IMR-90 (cell line): ENCODE data around the gene ZNF180. TPM values are rescaled to one million over a fixed set of nuclear protein-coding genes. Genes with fewer than 3 reads are reported as not detected.

Experiments
- ATAC-seq: fragments of 200-7000 bp; cut with Tn5 transposase; 2 replicates; pipeline ENCODE4 v1.9.1; 2020; ENCODE audit warnings: low read depth, mild to moderate bottlenecking, moderate library complexity
- BruUV-seq: library from RNA; stranded (reverse); fragments of 400-500 nt; replicated peaks from 2 replicates; lab custom pipeline; 2021; lab: Mats Ljungman, UMichigan
- CTCF ChIA-PET: fragments of 300-600 bp; formaldehyde crosslinking; extraction: SDS; loops from one replicate; lab custom pipeline; 2021; ENCODE audit warnings: antibody characterized with exemption; lab: Yijun Ruan, JAX
- POLR2A ChIA-PET: fragments of 300-600 bp; sonication (Branson Sonifier 250); formaldehyde crosslinking; loops from one replicate; lab custom pipeline; 2022; ENCODE audit warnings: antibody characterized with exemption; ENCODE audit not compliant: unreplicated experiment; lab: Charles Lee
- DNase-seq: peaks from one replicate; pipeline ENCODE4 v3.0.0; 2013
- H2AFZ ChIP-seq: replicated peaks from 2 replicates; pipeline ENCODE3; 2013; ENCODE audit warnings: low read length, mild to moderate bottlenecking; ENCODE audit not compliant: poor library complexity
- H2AK5ac ChIP-seq: 2 replicates; pipeline ENCODE4 v1.6.1; 2013; ENCODE audit warnings: low read depth, low read length, inconsistent platforms
- H2AK9ac ChIP-seq: replicated peaks from 2 replicates; pipeline ENCODE3; 2013; ENCODE audit warnings: mild to moderate bottlenecking, low read depth, low read length, moderate library complexity; ENCODE audit not compliant: poor library complexity
- H2BK120ac ChIP-seq: 2 replicates; pipeline ENCODE4 v1.6.1; 2013; ENCODE audit warnings: low read depth, low read length, inconsistent platforms
- H2BK15ac ChIP-seq: 3 replicates; pipeline ENCODE4 v1.6.1; 2013; ENCODE audit warnings: low read depth, low read length, inconsistent platforms
- H2BK20ac ChIP-seq: 2 replicates; pipeline ENCODE4 v1.6.1; 2013; ENCODE audit warnings: low read depth, mild to moderate bottlenecking, inconsistent platforms, low read length, moderate library complexity
- H2BK5ac ChIP-seq: 2 replicates; pipeline ENCODE4 v1.6.1; 2013; ENCODE audit warnings: mild to moderate bottlenecking, low read depth, low read length, inconsistent platforms; ENCODE audit not compliant: poor library complexity, severe bottlenecking
- H3K14ac ChIP-seq: replicated peaks from 2 replicates; pipeline ENCODE4 v1.6.1; 2013; ENCODE audit warnings: low read depth, low read length, inconsistent platforms
- H3K18ac ChIP-seq: 2 replicates; pipeline ENCODE4 v1.6.1; 2013; ENCODE audit warnings: low read depth, low read length, control low read depth
- H3K23ac ChIP-seq: 2 replicates; pipeline ENCODE4 v1.6.1; 2013; ENCODE audit warnings: low read depth, low read length, inconsistent platforms
- H3K27ac ChIP-seq: 2 replicates; pipeline ENCODE4 v1.5.1; 2013; ENCODE audit warnings: mild to moderate bottlenecking, control low read depth, low read length; ENCODE audit not compliant: insufficient read depth
- H3K27me3 ChIP-seq: 2 replicates; pipeline ENCODE4 v1.6.1; 2013; ENCODE audit warnings: low read length; ENCODE audit not compliant: control insufficient read depth, insufficient read depth
- H3K36me3 ChIP-seq: 2 replicates; pipeline ENCODE4 v1.6.1; 2013; ENCODE audit warnings: low read length, mixed read lengths; ENCODE audit not compliant: control insufficient read depth, insufficient read depth
- H3K4ac ChIP-seq: 2 replicates; pipeline ENCODE4 v1.6.1; 2013; ENCODE audit warnings: low read depth, low read length, inconsistent platforms
- H3K4me1 ChIP-seq: 2 replicates; pipeline ENCODE4 v1.6.1; 2013; ENCODE audit warnings: low read length, mixed read lengths; ENCODE audit not compliant: control insufficient read depth, insufficient read depth
- H3K4me2 ChIP-seq: 2 replicates; pipeline ENCODE4 v1.6.1; 2013; ENCODE audit warnings: low read depth, mild to moderate bottlenecking, control low read depth, low read length, moderate library complexity
- H3K4me3 ChIP-seq: 2 replicates; pipeline ENCODE4 v1.5.1; 2013; ENCODE audit warnings: low read depth, mild to moderate bottlenecking, control low read depth, low read length, moderate library complexity; ENCODE audit not compliant: insufficient read depth
- H3K56ac ChIP-seq: 2 replicates; pipeline ENCODE4 v1.6.1; 2013; ENCODE audit warnings: low read length, inconsistent platforms; ENCODE audit not compliant: insufficient read depth; ENCODE audit errors: extremely low read depth
- H3K79me1 ChIP-seq, 2 experiments: 2 replicates each; pipeline ENCODE4 v1.6.1; 2013; ENCODE audit warnings: low read length in 2 of 2, inconsistent platforms in 1 of 2, low read depth in 1 of 2
- H3K9ac ChIP-seq: 2 replicates; pipeline ENCODE4 v1.6.1; 2013; ENCODE audit warnings: low read depth, low read length, control low read depth
- H3K9me1 ChIP-seq: 2 replicates; pipeline ENCODE4 v1.6.1; 2013; ENCODE audit warnings: low read length, inconsistent platforms; ENCODE audit not compliant: insufficient read depth
- H3K9me3 ChIP-seq: 2 replicates; pipeline ENCODE4 v1.6.1; 2013; ENCODE audit warnings: low read length; ENCODE audit not compliant: control insufficient read depth, insufficient read depth
- H4K20me1 ChIP-seq: 2 replicates; pipeline ENCODE4 v1.6.1; 2013; ENCODE audit warnings: low read length, inconsistent platforms; ENCODE audit not compliant: insufficient read depth
- H4K5ac ChIP-seq: 2 replicates; pipeline ENCODE4 v1.6.1; 2013; ENCODE audit warnings: mild to moderate bottlenecking, low read depth, low read length, control low read depth
- H4K8ac ChIP-seq, 2 experiments: 2 replicates each; pipeline ENCODE4 v1.6.1; 2013; ENCODE audit warnings: low read depth in 2 of 2, low read length in 2 of 2, control low read depth in 1 of 2, inconsistent platforms in 1 of 2
- H4K91ac ChIP-seq: 2 replicates; pipeline ENCODE4 v1.6.1; 2013; ENCODE audit warnings: low read depth, low read length, inconsistent platforms; ENCODE audit not compliant: insufficient read depth
- BHLHE40 ChIP-seq: fragments of 150-350 bp; IDR thresholded peaks from 2 replicates; pipeline ENCODE4 v1.6.1; 2016; ENCODE audit warnings: mild to moderate bottlenecking, low read depth, low read length
- CEBPB ChIP-seq: IDR thresholded peaks from 2 replicates; pipeline ENCODE4 v1.6.1; 2012; ENCODE audit warnings: low read depth, low read length, improper control_type of control experiment
- CHD1 ChIP-seq: IDR thresholded peaks from 2 replicates; pipeline ENCODE4 v1.6.1; 2012; ENCODE audit warnings: low read depth, low read length, improper control_type of control experiment
- ELK1 ChIP-seq: fragments of 150-350 bp; IDR thresholded peaks from 2 replicates; pipeline ENCODE4 v1.6.1; 2016; ENCODE audit warnings: low read depth, mild to moderate bottlenecking, low read length, moderate library complexity, borderline replicate concordance
- FOS ChIP-seq: fragments of 150-350 bp; IDR thresholded peaks from 2 replicates; pipeline ENCODE4 v1.6.1; 2016; ENCODE audit warnings: low read depth, low read length
- MAFK ChIP-seq: IDR thresholded peaks from 2 replicates; pipeline ENCODE4 v1.6.1; 2012; ENCODE audit warnings: low read depth, low read length, improper control_type of control experiment
- MAZ ChIP-seq: IDR thresholded peaks from 2 replicates; pipeline ENCODE4 v1.6.1; 2012; ENCODE audit warnings: low read depth, mild to moderate bottlenecking, low read length, improper control_type of control experiment, moderate library complexity, borderline replicate concordance
- POLR2A ChIP-seq: IDR thresholded peaks from 2 replicates; pipeline ENCODE4 v1.6.1; 2012; ENCODE audit warnings: mild to moderate bottlenecking, low read depth, low read length
- RAD21 ChIP-seq: IDR thresholded peaks from 2 replicates; pipeline ENCODE4 v1.6.1; 2012; ENCODE audit warnings: low read length, improper control_type of control experiment
- RFX5 ChIP-seq: IDR thresholded peaks from 2 replicates; pipeline ENCODE4 v1.8.0; 2012; ENCODE audit warnings: low read depth, mild to moderate bottlenecking, low read length, moderate library complexity
- SMC3 ChIP-seq: fragments of 150-350 bp; IDR thresholded peaks from 2 replicates; pipeline ENCODE4 v1.6.1; 2016; ENCODE audit warnings: low read depth, mild to moderate bottlenecking, antibody characterized with exemption, low read length, moderate library complexity
- USF2 ChIP-seq: fragments of 150-350 bp; IDR thresholded peaks from 2 replicates; pipeline ENCODE4 v1.6.1; 2017; ENCODE audit warnings: mild to moderate bottlenecking, antibody characterized with exemption, low read length, low read depth
- WGBS, 2 experiments: methylation state at CpG; one replicate each; pipeline versions ENCODE4 v1.1.5 to v1.1.7; 2013; ENCODE audit warnings: missing lambda C conversion rate in 2 of 2; ENCODE audit not compliant: insufficient read length in 1 of 2; ENCODE audit errors: extremely low coverage in 2 of 2; 5-methylcytosine and 5-hydroxymethylcytosine counted together
- dilution Hi-C: fragments of 300-500 bp; cut with HindIII; formaldehyde crosslinking; loops from one replicate; pipeline ENCODE4 v1.14.3; 2018; ENCODE audit warnings: low sequenced_read_pairs; ENCODE audit not compliant: unreplicated experiment
- in situ Hi-C: fragments of 300-500 bp; cut with MboI; formaldehyde crosslinking; loops from 3 replicates; pipeline ENCODE4 v1.14.3; 2019; ENCODE audit warnings: low sequenced_read_pairs, inconsistent platforms, mixed read lengths
- intact Hi-C: fragments of 100-400 bp; cut with micrococcal nuclease; formaldehyde crosslinking; loops from 2 replicates; pipeline ENCODE4 v1.10.0; 2022
- polyA plus RNA-seq, 3 experiments: library from polyadenylated mRNA; depleted of rRNA; stranded (reverse); fragments of >200 nt; gene quantifications; 2 replicates each; pipeline ENCODE4 v1.2.3, GENCODE V29; 2012; ENCODE audit warnings: low replicate concordance in 1 of 3
- total RNA-seq: library from RNA; depleted of rRNA; stranded (reverse); fragments of >200 nt; gene quantifications from 2 replicates; pipeline ENCODE4 v1.2.3, GENCODE V29; 2012

The ZNF180 gene
- total and polyA plus RNA-seq, 2 of the 4 experiments (the other 2 are of a cell fraction) = 2.8 to 26.3 TPM

DNA sequence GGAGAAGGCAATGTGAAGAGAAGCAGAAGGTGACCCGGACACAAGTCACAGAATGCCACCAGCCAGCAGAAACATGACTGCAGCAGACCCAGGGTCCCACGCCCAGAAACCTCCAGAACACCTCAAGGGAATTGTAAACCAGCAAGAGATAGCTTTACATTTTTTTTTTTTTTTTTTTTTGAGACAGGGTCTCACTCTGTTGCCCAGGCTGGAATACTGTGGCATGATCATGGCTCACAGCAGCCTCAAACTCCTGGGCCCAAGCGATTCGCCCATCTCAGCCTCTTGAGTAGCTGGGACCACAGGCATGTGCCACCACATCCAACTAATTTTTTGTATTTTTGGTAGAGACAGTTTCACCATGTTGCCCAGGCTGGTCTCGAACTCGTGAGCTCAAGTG, 39.7 kb upstream of the ZNF180 start:
- Histone ChIP-seq H2BK15ac (no peak overlapping the region), H3K27ac (no peak overlapping the region), H3K23ac (no peak overlapping the region), H3K9me1 (no peaks in the 10 kb centered on the region), H3K27me3 (peaks cover 7% of the 10 kb centered on the region), H3K14ac (no peak overlapping the region), H3K4me3 (no peak overlapping the region), H2AFZ (no peak overlapping the region), H2AK9ac (no peak overlapping the region), H2BK20ac (no peak overlapping the region), H3K56ac (no peak overlapping the region), H2BK120ac (no peak overlapping the region), H3K79me1 (no peaks in the 10 kb centered on the region), H3K9ac (no peak overlapping the region), H3K4ac (no peak overlapping the region), H2BK5ac (no peak overlapping the region), H4K5ac (no peak overlapping the region), H2AK5ac (no peak overlapping the region), H4K8ac (no peak overlapping the region), H4K91ac (no peak overlapping the region), H4K20me1 (no peaks in the 10 kb centered on the region), H3K36me3 (no peaks in the 10 kb centered on the region), H3K18ac (no peak overlapping the region), H3K4me1 (no peaks in the 10 kb centered on the region), H3K4me2 (no peak overlapping the region), H3K9me3 (no peaks in the 10 kb centered on the region)
- no TSS peak for BruUV-seq
- TF ChIP-seq FOS = no peak
- TF ChIP-seq MAZ = no peak
- no peak for TF ChIP-seq CEBPB
- no peak for TF ChIP-seq POLR2A
- no peak for TF ChIP-seq SMC3
- TF ChIP-seq USF2 = no peak
- TF ChIP-seq CHD1 = no peak
- no peak for TF ChIP-seq RFX5
- TF ChIP-seq MAFK = no peak
- no peak for TF ChIP-seq RAD21
- no peak for TF ChIP-seq BHLHE40
- TF ChIP-seq ELK1 = no peak
- POLR2A ChIA-PET = no interaction called here
- CTCF ChIA-PET = no interaction called here
- WGBS, 2 experiments = 50% methylated on average over 2 of the region's 6 CpGs; no CpG with 5 or more reads in 1 of the 2 experiments
- no peak for ATAC-seq
- dilution Hi-C loops (no loop called here), in situ Hi-C loops (no loop called here), intact Hi-C loops (no loop called here)
- DNase-seq = no peak
